RWPE2 (cell line): ENCODE results near the gene STK16.
"Not testable (repeated sequence)": the region's sequence is repeated elsewhere in the genome, so short reads cannot be mapped to it uniquely, and the experiment has no call there.

Source experiments
- ATAC-seq: fragments of 200-7000 bp; cut with Tn5 transposase; 3 replicates; pipeline ENCODE4 v1.9.1; 2021; ENCODE audit warnings: low read depth
- DNase-seq: peaks from one replicate; pipeline ENCODE4 v3.0.0-alpha.2; 2020; ENCODE audit warnings: low spot score
- H3K27ac ChIP-seq: fragments of 450-650 bp; 2 replicates; pipeline ENCODE4 v1.5.1; 2017; ENCODE audit warnings: mild to moderate bottlenecking; ENCODE audit not compliant: poor library complexity, severe bottlenecking
- H3K27me3 ChIP-seq: fragments of 250-450 bp; sonication (Bioruptor Pico); 2 replicates; pipeline ENCODE4 v1.5.1; 2021; ENCODE audit warnings: mild to moderate bottlenecking, moderate library complexity; ENCODE audit not compliant: insufficient read depth, poor library complexity, severe bottlenecking
- H3K36me3 ChIP-seq: fragments of 250-450 bp; sonication (Bioruptor Pico); 2 replicates; pipeline ENCODE4 v1.5.1; 2020; ENCODE audit warnings: low read depth, mild to moderate bottlenecking, moderate library complexity
- H3K4me1 ChIP-seq: fragments of 250-450 bp; sonication (Bioruptor Pico); 2 replicates; pipeline ENCODE4 v1.5.1; 2021; ENCODE audit warnings: mild to moderate bottlenecking, moderate library complexity; ENCODE audit not compliant: insufficient read depth, poor library complexity, severe bottlenecking
- H3K4me3 ChIP-seq: fragments of 250-450 bp; sonication (Bioruptor Pico); 2 replicates; pipeline ENCODE4 v1.5.1; 2021; ENCODE audit warnings: mild to moderate bottlenecking, moderate library complexity; ENCODE audit not compliant: severe bottlenecking
- H3K9me3 ChIP-seq: fragments of 250-450 bp; sonication (Bioruptor Pico); 2 replicates; pipeline ENCODE4 v1.5.1; 2021; ENCODE audit warnings: mild to moderate bottlenecking, moderate library complexity; ENCODE audit not compliant: severe bottlenecking
- CTCF ChIP-seq: fragments of 450-650 bp; IDR thresholded peaks from one replicate; pipeline ENCODE4 v1.5.1; 2017; ENCODE audit warnings: mild to moderate bottlenecking, moderate library complexity; ENCODE audit not compliant: poor library complexity, severe bottlenecking

STK16 gene

GRCh38 chr2:219286436-219287115 lies 41.3 kb downstream of the STK16 start:
- H3K9me3 ChIP-seq, result no peaks in the 10 kb centered on the region
- DNase-seq (peak; percentile 93), ATAC-seq (peak; percentile 66)
- H3K36me3 ChIP-seq, result peaks cover 22% of the 10 kb centered on the region
- no peak overlapping the region for H3K4me3 ChIP-seq
- TF ChIP-seq CTCF, result peak; percentile 16
- H3K27ac ChIP-seq, result peak overlapping the region; percentile 79
- H3K4me1 ChIP-seq, result peaks cover 27% of the 10 kb centered on the region
- H3K27me3 ChIP-seq, result no peaks in the 10 kb centered on the region

DNA sequence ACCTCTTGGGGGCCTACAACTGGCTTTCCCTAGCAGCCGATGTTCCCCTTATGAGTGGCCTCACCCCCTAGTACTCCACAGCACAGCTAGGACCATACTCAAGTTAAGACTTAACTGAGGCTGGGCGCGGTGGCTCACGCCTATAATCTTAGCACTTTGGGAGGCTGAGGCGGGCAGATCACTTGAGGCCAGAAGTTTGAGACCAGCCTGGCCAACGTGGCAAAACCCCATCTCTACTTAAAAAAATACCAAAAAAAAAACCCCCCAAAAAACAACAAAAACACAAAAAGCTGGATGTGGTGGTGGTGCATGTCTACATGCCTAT lies 41.8 kb downstream of the STK16 start:
- Histone ChIP-seq H3K4me1 (peaks cover 27% of the 10 kb centered on the region), H3K27ac (peak overlapping the region; percentile 79), H3K36me3 (peaks cover 17% of the 10 kb centered on the region)
- ATAC-seq, H3K27me3 ChIP-seq, DNase-seq, H3K9me3 ChIP-seq, H3K4me3 ChIP-seq: not testable (repeated sequence)

- TF ChIP-seq CTCF, result no peak
- Histone ChIP-seq H3K36me3 (peaks cover 13% of the 10 kb centered on the region), H3K4me1 (peaks cover 27% of the 10 kb centered on the region), H3K4me3 (no peak overlapping the region), H3K27ac (peak overlapping the region; percentile 79), H3K9me3 (no peaks in the 10 kb centered on the region), H3K27me3 (no peaks in the 10 kb centered on the region)
- DNase-seq (no peak), ATAC-seq (no peak)
Observed at GRCh38 chr2:219287580-219288265, 42.4 kb downstream of the STK16 start.

- DNase-seq, result no peak
- H3K4me1 ChIP-seq, result peaks cover 27% of the 10 kb centered on the region
Observed at GRCh38 chr2:219289195-219289536, 43.9 kb downstream of the STK16 start.

More at GRCh38 chr2:219289195-219289536, 43.9 kb downstream of the STK16 start:
- no peaks in the 10 kb centered on the region for H3K27me3 ChIP-seq
- ATAC-seq, result no peak
- H3K4me3 ChIP-seq, result no peak overlapping the region
- no peak for TF ChIP-seq CTCF
- H3K36me3 ChIP-seq, result peaks cover 13% of the 10 kb centered on the region
- H3K27ac ChIP-seq, result peak overlapping the region; percentile 79
- H3K9me3 ChIP-seq, result no peaks in the 10 kb centered on the region
